NCI-H2081 treated with DMSO at 0.1 percent for 48 hours (cell line): ENCODE data around the gene ZNF595.
"Not testable (repeated sequence)": the region's sequence is repeated elsewhere in the genome, so short reads cannot be mapped to it uniquely, and the experiment has no call there.

Source experiments
- DNase-seq: peaks from one replicate; lab custom pipeline; 2025; lab: John Stamatoyannopoulos, UW

Gene ZNF595

GRCh38 chr4:52804-53479 is at the start of gene ZNF595:
Gene ZNF595 (plus strand): TSS chr4:53321. CDS start chr4:53489, 168 bp downstream.
- DNase-seq: not testable (repeated sequence)

- DNase-seq: not testable (repeated sequence)
Measured at GRCh38 chr4:9937-10870, 42.9 kb upstream of the ZNF595 start.

- not testable (repeated sequence) for DNase-seq
Measured at GRCh38 chr4:11095-11815, 41.9 kb upstream of the ZNF595 start.

GRCh38 chr4:11816-12417 is 41.2 kb upstream of the ZNF595 start:
- DNase-seq: not testable (repeated sequence)

- not testable (repeated sequence) for DNase-seq
Measured at GRCh38 chr4:18128-18527, 35.0 kb upstream of the ZNF595 start.

GRCh38 chr4:18589-18988 is 34.5 kb upstream of the ZNF595 start:
- not testable (repeated sequence) for DNase-seq

GRCh38 chr4:22882-23281 is 30.2 kb upstream of the ZNF595 start:
- not testable (repeated sequence) for DNase-seq

GRCh38 chr4:24359-24758 is 28.8 kb upstream of the ZNF595 start:
- DNase-seq: not testable (repeated sequence)

- not testable (repeated sequence) for DNase-seq
Measured at GRCh38 chr4:27501-27900, 25.6 kb upstream of the ZNF595 start.

- not testable (repeated sequence) for DNase-seq
Measured at GRCh38 chr4:28767-29542, 24.2 kb upstream of the ZNF595 start.

- DNase-seq: not testable (repeated sequence)
Measured at GRCh38 chr4:33314-33713, 19.8 kb upstream of the ZNF595 start.

- DNase-seq: not testable (repeated sequence)
Measured at GRCh38 chr4:36559-37415, 16.3 kb upstream of the ZNF595 start.

- not testable (repeated sequence) for DNase-seq
Measured at GRCh38 chr4:38202-38601, 14.9 kb upstream of the ZNF595 start.

- DNase-seq: not testable (repeated sequence)
Measured at GRCh38 chr4:43375-43774, 9.7 kb upstream of the ZNF595 start.

- DNase-seq: not testable (repeated sequence)
Measured at GRCh38 chr4:51253-51652, 1.9 kb upstream of the ZNF595 start.

GRCh38 chr4:51655-52277 is 1.4 kb upstream of the ZNF595 start:
- not testable (repeated sequence) for DNase-seq

GRCh38 chr4:53521-53920 is 400 bp downstream of the ZNF595 start:
- DNase-seq: not testable (repeated sequence)

GRCh38 chr4:64733-65132 is 11.6 kb downstream of the ZNF595 start:
- DNase-seq: not testable (repeated sequence)

GRCh38 chr4:71830-72229 is 18.7 kb downstream of the ZNF595 start:
- no peak for DNase-seq

GRCh38 chr4:85951-86350 is 32.8 kb downstream of the ZNF595 start:
- no peak for DNase-seq
